Adipocyte (in vitro differentiated cells): ENCODE measurements around the gene SORCS2.

Source experiments
- DNase-seq: peaks from one replicate; pipeline ENCODE4 v3.0.0-alpha.2; 2015; ENCODE audit warnings: low read depth
- H3K27me3 ChIP-seq: replicated peaks from 2 replicates; pipeline ENCODE4 v1.7.0; 2013; ENCODE audit warnings: mild to moderate bottlenecking, low read length, moderate library complexity; ENCODE audit not compliant: control insufficient read depth, insufficient read depth
- H3K36me3 ChIP-seq: 2 replicates; pipeline ENCODE4 v1.7.0; 2013; ENCODE audit warnings: low read length, mild to moderate bottlenecking, moderate library complexity; ENCODE audit not compliant: control insufficient read depth, insufficient read depth, severe bottlenecking
- H3K4me1 ChIP-seq: 2 replicates; pipeline ENCODE4 v1.7.0; 2013; ENCODE audit warnings: mild to moderate bottlenecking, low read length, moderate library complexity; ENCODE audit not compliant: control insufficient read depth, insufficient read depth
- H3K4me3 ChIP-seq: 2 replicates; pipeline ENCODE4 v1.7.0; 2013; ENCODE audit warnings: mild to moderate bottlenecking, low read length, moderate library complexity
- H3K9ac ChIP-seq: 2 replicates; pipeline ENCODE4 v1.7.0; 2013; ENCODE audit warnings: mild to moderate bottlenecking, low read length, moderate library complexity
- H3K9me3 ChIP-seq: 2 replicates; pipeline ENCODE4 v1.7.0; 2013; ENCODE audit warnings: mild to moderate bottlenecking, low read length, moderate library complexity; ENCODE audit not compliant: control insufficient read depth

Gene SORCS2

GRCh38 chr4:7341491-7342222 is 149.3 kb downstream of the SORCS2 start:
- no peak for DNase-seq
- Histone ChIP-seq H3K9ac (no peak overlapping the region), H3K27me3 (peaks cover 7% of the 10 kb centered on the region), H3K4me1 (no peaks in the 10 kb centered on the region), H3K4me3 (no peak overlapping the region), H3K36me3 (no peaks in the 10 kb centered on the region), H3K9me3 (peaks cover 22% of the 10 kb centered on the region)

DNA sequence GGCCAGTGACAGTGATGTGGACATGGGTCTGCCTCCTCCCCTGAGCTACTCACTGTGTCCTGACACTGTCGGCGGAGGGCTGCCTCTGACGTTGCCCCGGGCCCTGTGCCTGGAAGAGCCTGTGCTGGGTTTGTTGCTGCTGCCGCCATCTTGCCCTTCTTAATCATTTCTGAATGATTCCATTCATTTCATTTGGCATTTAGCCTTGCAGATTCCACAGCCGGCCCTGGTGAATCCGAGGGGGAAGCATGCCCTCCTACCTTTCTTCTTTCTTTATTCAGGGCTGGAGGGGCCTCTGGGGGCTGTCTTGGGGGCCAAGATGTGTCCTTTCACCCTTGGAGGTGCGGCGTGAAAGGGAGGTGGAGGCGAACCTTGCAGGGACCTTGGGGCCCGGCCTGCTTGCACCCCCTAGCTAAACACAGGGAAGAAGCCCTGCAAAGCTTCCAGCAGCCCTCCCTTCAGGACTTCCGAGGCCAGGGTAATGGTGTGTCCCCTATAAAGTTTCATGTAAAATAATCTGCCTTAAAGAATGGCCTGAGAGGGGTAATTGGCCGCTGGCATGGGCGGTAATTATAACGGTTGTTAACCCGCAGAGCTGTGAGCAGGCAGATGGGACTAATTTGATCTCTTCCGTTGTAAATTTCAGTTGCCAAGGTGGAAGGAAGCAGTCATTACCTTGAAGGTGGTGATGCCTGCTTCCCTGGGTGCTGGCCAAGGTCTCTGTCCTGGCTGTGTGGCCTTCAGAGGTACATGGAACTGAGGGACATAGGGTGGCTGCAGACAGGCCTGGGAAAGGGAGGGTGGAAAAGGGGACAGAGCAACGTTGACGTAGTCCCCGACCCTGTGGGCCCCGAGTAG is 150.1 kb downstream of the SORCS2 start:
- Histone ChIP-seq H3K4me3 (no peak overlapping the region), H3K36me3 (no peaks in the 10 kb centered on the region), H3K27me3 (peaks cover 7% of the 10 kb centered on the region), H3K9me3 (peaks cover 26% of the 10 kb centered on the region), H3K4me1 (no peaks in the 10 kb centered on the region), H3K9ac (no peak overlapping the region)
- no peak for DNase-seq

- Histone ChIP-seq H3K4me1 (no peaks in the 10 kb centered on the region), H3K9ac (no peak overlapping the region), H3K4me3 (no peak overlapping the region), H3K27me3 (peaks cover 7% of the 10 kb centered on the region), H3K9me3 (peaks cover 26% of the 10 kb centered on the region), H3K36me3 (no peaks in the 10 kb centered on the region)
- no peak for DNase-seq
Observed at GRCh38 chr4:7343081-7343655, 150.8 kb downstream of the SORCS2 start.

GRCh38 chr4:7343950-7344349 is 151.6 kb downstream of the SORCS2 start:
- Histone ChIP-seq H3K27me3 (peaks cover 7% of the 10 kb centered on the region), H3K9ac (no peak overlapping the region), H3K36me3 (no peaks in the 10 kb centered on the region), H3K4me3 (no peak overlapping the region), H3K9me3 (peaks cover 26% of the 10 kb centered on the region), H3K4me1 (no peaks in the 10 kb centered on the region)
- no peak for DNase-seq

DNA sequence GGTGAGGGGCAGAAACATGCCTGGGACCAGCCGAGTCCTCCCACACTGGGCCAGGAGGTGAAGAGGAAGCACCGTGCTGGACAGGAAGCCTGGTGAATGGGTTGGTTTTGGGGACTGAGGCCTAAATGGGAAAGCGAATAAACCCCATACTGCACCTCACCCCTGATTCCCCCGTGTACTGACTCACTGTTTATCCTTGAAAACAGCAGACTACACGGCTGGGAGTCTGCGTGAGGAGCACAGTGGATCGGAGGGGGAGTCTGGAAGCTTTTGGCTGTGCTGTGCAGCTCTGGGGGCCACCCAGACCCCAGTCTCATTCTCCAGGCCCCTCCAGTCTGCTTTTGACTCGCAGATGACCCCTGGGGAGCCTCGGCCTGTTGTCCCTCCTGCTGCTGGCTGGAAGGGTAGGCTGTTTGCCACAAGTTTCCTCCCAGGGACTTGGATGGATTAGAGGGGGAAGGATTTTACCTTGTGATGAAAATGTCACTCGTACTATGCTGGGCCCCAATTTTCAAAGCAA is 152.4 kb downstream of the SORCS2 start:
- DNase-seq, result no peak
- H3K4me3 ChIP-seq, result no peak overlapping the region
- no peak overlapping the region for H3K9ac ChIP-seq

GRCh38 chr4:7347981-7348380 is 155.6 kb downstream of the SORCS2 start:
- Histone ChIP-seq H3K4me1 (no peaks in the 10 kb centered on the region), H3K27me3 (peaks cover 24% of the 10 kb centered on the region), H3K9ac (no peak overlapping the region), H3K36me3 (no peaks in the 10 kb centered on the region), H3K4me3 (no peak overlapping the region), H3K9me3 (peaks cover 21% of the 10 kb centered on the region)
- no peak for DNase-seq

More for the DNA sequence above, 152.4 kb downstream of the SORCS2 start:
- peaks cover 21% of the 10 kb centered on the region for H3K9me3 ChIP-seq
- no peaks in the 10 kb centered on the region for H3K4me1 ChIP-seq
- H3K27me3 ChIP-seq, result peaks cover 7% of the 10 kb centered on the region
- H3K36me3 ChIP-seq, result no peaks in the 10 kb centered on the region

GRCh38 chr4:7348946-7349900 is 156.9 kb downstream of the SORCS2 start:
- Histone ChIP-seq H3K9ac (no peak overlapping the region), H3K4me3 (no peak overlapping the region), H3K4me1 (no peaks in the 10 kb centered on the region), H3K36me3 (no peaks in the 10 kb centered on the region), H3K9me3 (peaks cover 21% of the 10 kb centered on the region), H3K27me3 (peaks cover 25% of the 10 kb centered on the region)
- no peak for DNase-seq

GRCh38 chr4:7350396-7350795 is 158.1 kb downstream of the SORCS2 start:
- H3K4me1 ChIP-seq, result no peaks in the 10 kb centered on the region
- no peaks in the 10 kb centered on the region for H3K36me3 ChIP-seq
- no peak overlapping the region for H3K4me3 ChIP-seq
- H3K9me3 ChIP-seq, result peaks cover 17% of the 10 kb centered on the region
- H3K27me3 ChIP-seq, result peaks cover 25% of the 10 kb centered on the region
- no peak overlapping the region for H3K9ac ChIP-seq
- no peak for DNase-seq

DNA sequence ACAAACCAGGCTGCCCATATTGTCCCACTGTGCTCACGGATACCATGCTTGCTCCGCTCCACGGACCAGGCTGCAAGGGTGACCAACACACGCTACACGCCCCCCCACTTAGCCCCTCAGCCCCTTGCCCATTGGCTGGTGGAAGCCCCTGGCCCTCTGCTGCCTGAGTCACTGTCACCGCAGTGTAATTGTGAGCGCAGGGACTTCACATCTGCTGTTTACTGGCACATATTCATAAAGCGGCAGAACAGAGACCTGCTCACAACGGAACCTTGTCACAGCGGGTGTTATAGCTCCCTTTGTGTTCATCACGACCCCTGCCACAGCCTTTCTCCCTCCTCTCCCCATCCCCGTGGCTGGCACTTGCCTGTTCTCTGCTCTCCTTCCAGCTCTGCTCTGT is 158.7 kb downstream of the SORCS2 start:
- Histone ChIP-seq H3K27me3 (peaks cover 25% of the 10 kb centered on the region), H3K9me3 (peaks cover 11% of the 10 kb centered on the region), H3K4me1 (no peaks in the 10 kb centered on the region), H3K9ac (no peak overlapping the region), H3K4me3 (no peak overlapping the region), H3K36me3 (no peaks in the 10 kb centered on the region)
- no peak for DNase-seq

DNA sequence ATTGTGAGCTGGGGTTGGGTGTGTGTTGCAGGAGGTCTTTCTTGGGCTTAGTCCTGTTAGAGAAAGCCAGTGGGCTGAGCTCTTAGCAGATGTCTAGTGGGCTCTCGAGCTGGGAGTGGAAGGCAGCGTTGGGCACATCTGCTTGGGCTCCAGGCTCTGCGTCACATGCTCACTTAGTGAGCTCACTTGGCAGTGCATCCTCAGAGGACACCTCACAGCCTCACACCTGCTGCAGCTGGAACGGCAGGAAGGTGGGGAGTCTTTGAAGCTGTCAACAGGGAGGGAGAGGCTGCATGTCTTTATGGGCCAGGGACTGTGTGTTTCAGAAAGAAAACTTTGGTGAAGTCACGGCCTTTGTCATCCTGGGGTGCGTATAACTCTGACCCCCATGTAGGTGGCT is 160.1 kb downstream of the SORCS2 start:
- peaks cover 25% of the 10 kb centered on the region for H3K27me3 ChIP-seq
- H3K4me1 ChIP-seq, result no peaks in the 10 kb centered on the region
- no peak for DNase-seq
- no peaks in the 10 kb centered on the region for H3K36me3 ChIP-seq
- no peak overlapping the region for H3K4me3 ChIP-seq
- H3K9me3 ChIP-seq, result no peaks in the 10 kb centered on the region
- no peak overlapping the region for H3K9ac ChIP-seq
